DND-41 (cell line): ENCODE results near the gene ACADVL.
A peak's percentile ranks its signal among the peaks of the same experiment; 100 is the strongest.
"Not testable (repeated sequence)": the region's sequence is repeated elsewhere in the genome, so short reads cannot be mapped to it uniquely, and the experiment has no call there.

Experiments used
- ATAC-seq: fragments of 200-7000 bp; cut with Tn5 transposase; 3 replicates; pipeline ENCODE4 v1.9.1; 2021; ENCODE audit warnings: low read depth; ENCODE audit not compliant: insufficient read depth
- DNase-seq: peaks from one replicate; pipeline ENCODE4 v3.0.0-alpha.2; 2020
- H2AFZ ChIP-seq: 2 replicates; pipeline ENCODE4 v1.6.0; 2012; ENCODE audit warnings: low read depth, low read length
- H3K27ac ChIP-seq: 2 replicates; pipeline ENCODE4 v1.5.1; 2012; ENCODE audit warnings: low read length, inconsistent platforms
- H3K27me3 ChIP-seq: fragments of 200-600 bp; sonication (generic); 2 replicates; pipeline ENCODE4 v1.6.0; 2012; ENCODE audit warnings: low read length, mild to moderate bottlenecking, inconsistent platforms; ENCODE audit not compliant: insufficient read depth, poor library complexity
- H3K36me3 ChIP-seq: 2 replicates; pipeline ENCODE4 v1.5.1; 2012; ENCODE audit warnings: low read length, inconsistent platforms; ENCODE audit not compliant: insufficient read depth
- H3K4me1 ChIP-seq: 2 replicates; pipeline ENCODE4 v1.5.1; 2012; ENCODE audit warnings: mild to moderate bottlenecking, low read length; ENCODE audit not compliant: insufficient read depth
- H3K4me2 ChIP-seq: 2 replicates; pipeline ENCODE4 v1.6.0; 2012; ENCODE audit warnings: mild to moderate bottlenecking, moderate library complexity, low read length, inconsistent platforms; ENCODE audit not compliant: insufficient read depth
- H3K4me3 ChIP-seq, 2 experiments: fragments of 200-600 bp in 1 of 2; shearing (Covaris generic) in 1 of 2; 2 replicates each; pipeline ENCODE4 v1.5.1; 2012 to 2016; ENCODE audit warnings: inconsistent platforms in 2 of 2, low read length in 2 of 2, mild to moderate bottlenecking in 2 of 2, low read depth in 1 of 2, moderate library complexity in 1 of 2
- H3K79me2 ChIP-seq: 2 replicates; pipeline ENCODE4 v1.6.0; 2012; ENCODE audit warnings: low read length, inconsistent platforms; ENCODE audit not compliant: insufficient read depth
- H3K9ac ChIP-seq: 2 replicates; pipeline ENCODE4 v1.6.0; 2012; ENCODE audit warnings: low read depth, mild to moderate bottlenecking, inconsistent platforms, low read length, moderate library complexity
- H3K9me3 ChIP-seq: 2 replicates; pipeline ENCODE4 v1.5.1; 2012; ENCODE audit warnings: low read length, moderate library complexity, mild to moderate bottlenecking, inconsistent platforms; ENCODE audit not compliant: insufficient read depth, severe bottlenecking
- H4K20me1 ChIP-seq: 2 replicates; pipeline ENCODE4 v1.6.0; 2012; ENCODE audit warnings: low read length; ENCODE audit not compliant: insufficient read depth
- CTCF ChIP-seq: IDR thresholded peaks from 2 replicates; pipeline ENCODE4 v1.5.1; 2012; ENCODE audit warnings: borderline replicate concordance, low read length, moderate library complexity, mild to moderate bottlenecking; ENCODE audit not compliant: poor library complexity, severe bottlenecking; ENCODE audit errors: extremely low read depth
- EZH2 ChIP-seq: IDR thresholded peaks from 3 replicates; pipeline ENCODE4 v1.6.1; 2012; ENCODE audit warnings: borderline replicate concordance, low read depth, mild to moderate bottlenecking, moderate library complexity, low read length, inconsistent platforms; ENCODE audit not compliant: severe bottlenecking

ACADVL gene

GRCh38 chr17:7241783-7242716 is 22.3 kb downstream of the ACADVL start, which contains the start of gene GABARAP:
Gene GABARAP (minus strand): TSS chr17:7242449. CDS start chr17:7242330, 119 bp downstream.
- Histone ChIP-seq H3K4me1 (peaks cover 44% of the 10 kb centered on the region), H3K27ac (peak within 1 kb of the TSS; percentile 94), H3K9me3 (no peaks in the 10 kb centered on the region), H2AFZ (peak within 1 kb of the TSS; percentile 89), H3K9ac (peak within 1 kb of the TSS; percentile 66), H3K4me2 (peak within 1 kb of the TSS; percentile 72), H3K4me3 (peak within 1 kb of the TSS; percentile 68 to 87), H3K79me2 (peaks cover 60% of the 10 kb centered on the region), H3K27me3 (no peaks in the 10 kb centered on the region), H4K20me1 (peaks cover 20% of the 10 kb centered on the region), H3K36me3 (peaks cover 49% of the 10 kb centered on the region)
- ATAC-seq = peak; percentile 3
- peak; percentile 89 for DNase-seq
- no peak for TF ChIP-seq EZH2
- TF ChIP-seq CTCF = no peak

- H4K20me1 ChIP-seq = peaks cover 24% of the 10 kb centered on the region
- ATAC-seq = peak; percentile 41
- H3K4me2 ChIP-seq = peak overlapping the region; percentile 72
- peak overlapping the region; percentile 68 to 87 for H3K4me3 ChIP-seq
- H3K9ac ChIP-seq = peak overlapping the region; percentile 66
- peak overlapping the region; percentile 94 for H3K27ac ChIP-seq
- peaks cover 41% of the 10 kb centered on the region for H3K4me1 ChIP-seq
- H2AFZ ChIP-seq = peak overlapping the region; percentile 89
- TF ChIP-seq EZH2 (no peak), CTCF (no peak)
- H3K79me2 ChIP-seq = peaks cover 60% of the 10 kb centered on the region
- no peaks in the 10 kb centered on the region for H3K27me3 ChIP-seq
- DNase-seq = peak; percentile 94
- H3K36me3 ChIP-seq = peaks cover 46% of the 10 kb centered on the region
- H3K9me3 ChIP-seq = no peaks in the 10 kb centered on the region
Measured at GRCh38 chr17:7242717-7243452, 23.1 kb downstream of the ACADVL start.

- H3K79me2 ChIP-seq = peaks cover 60% of the 10 kb centered on the region
- peaks cover 41% of the 10 kb centered on the region for H3K4me1 ChIP-seq
- H4K20me1 ChIP-seq = peaks cover 25% of the 10 kb centered on the region
- DNase-seq (no peak), ATAC-seq (no peak)
- peak overlapping the region; percentile 55; the same call in 1 of the 2 replicates for H2AFZ ChIP-seq
- no peak for TF ChIP-seq EZH2
- no peak for TF ChIP-seq CTCF
- H3K36me3 ChIP-seq = peaks cover 46% of the 10 kb centered on the region
- H3K9ac ChIP-seq = peak overlapping the region; percentile 66
- H3K4me2 ChIP-seq = peak overlapping the region; percentile 72
- no peaks in the 10 kb centered on the region for H3K9me3 ChIP-seq
- H3K27me3 ChIP-seq = no peaks in the 10 kb centered on the region
- H3K27ac ChIP-seq = peak overlapping the region; percentile 94
- peak overlapping the region in 1 of 2 experiments; percentile 87; a peak in 3 of 4 replicates for H3K4me3 ChIP-seq
Measured at GRCh38 chr17:7243453-7243729, 23.7 kb downstream of the ACADVL start.

GRCh38 chr17:7243838-7244237 is 24.1 kb downstream of the ACADVL start:
- peaks cover 49% of the 10 kb centered on the region for H3K36me3 ChIP-seq
- H3K4me2 ChIP-seq, H3K27ac ChIP-seq: not testable (repeated sequence)

More at GRCh38 chr17:7243838-7244237, 24.1 kb downstream of the ACADVL start:
- peaks cover 29% of the 10 kb centered on the region for H4K20me1 ChIP-seq
- not testable (repeated sequence) for DNase-seq, H3K4me3 ChIP-seq, H2AFZ ChIP-seq, H3K27me3 ChIP-seq, H3K9ac ChIP-seq, ATAC-seq, H3K9me3 ChIP-seq
- H3K79me2 ChIP-seq = peaks cover 60% of the 10 kb centered on the region
- peaks cover 46% of the 10 kb centered on the region for H3K4me1 ChIP-seq
